ENCODE results near the gene PTPRH. TPM values are rescaled to one million over a fixed set of nuclear protein-coding genes. Genes with fewer than 3 reads are reported as not detected.
A peak's percentile ranks its signal among the peaks of the same experiment; 100 is the strongest.

PTPRH gene
- total RNA-seq, 1 donor from 2014 or later: 2.1 TPM

DNA sequence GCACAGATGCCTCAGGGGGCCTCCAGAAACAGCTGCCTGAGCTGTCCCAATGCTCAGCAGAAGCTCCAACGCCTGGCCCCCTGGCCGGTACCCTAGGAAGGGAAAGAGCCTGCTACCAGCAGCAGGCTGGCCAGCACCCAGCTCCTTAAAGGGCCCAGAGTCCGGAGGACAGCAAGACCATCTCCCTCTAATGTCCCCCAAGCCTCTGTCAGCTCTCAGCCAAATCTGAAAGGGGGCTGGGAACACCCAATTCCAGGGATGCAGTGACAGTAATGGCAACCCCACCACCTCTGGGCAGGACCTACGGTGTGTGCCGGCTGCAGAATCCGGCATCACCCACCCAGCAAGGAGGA is 45.3 kb upstream of the PTPRH start:
- TF ChIP-seq, protein P1, sequence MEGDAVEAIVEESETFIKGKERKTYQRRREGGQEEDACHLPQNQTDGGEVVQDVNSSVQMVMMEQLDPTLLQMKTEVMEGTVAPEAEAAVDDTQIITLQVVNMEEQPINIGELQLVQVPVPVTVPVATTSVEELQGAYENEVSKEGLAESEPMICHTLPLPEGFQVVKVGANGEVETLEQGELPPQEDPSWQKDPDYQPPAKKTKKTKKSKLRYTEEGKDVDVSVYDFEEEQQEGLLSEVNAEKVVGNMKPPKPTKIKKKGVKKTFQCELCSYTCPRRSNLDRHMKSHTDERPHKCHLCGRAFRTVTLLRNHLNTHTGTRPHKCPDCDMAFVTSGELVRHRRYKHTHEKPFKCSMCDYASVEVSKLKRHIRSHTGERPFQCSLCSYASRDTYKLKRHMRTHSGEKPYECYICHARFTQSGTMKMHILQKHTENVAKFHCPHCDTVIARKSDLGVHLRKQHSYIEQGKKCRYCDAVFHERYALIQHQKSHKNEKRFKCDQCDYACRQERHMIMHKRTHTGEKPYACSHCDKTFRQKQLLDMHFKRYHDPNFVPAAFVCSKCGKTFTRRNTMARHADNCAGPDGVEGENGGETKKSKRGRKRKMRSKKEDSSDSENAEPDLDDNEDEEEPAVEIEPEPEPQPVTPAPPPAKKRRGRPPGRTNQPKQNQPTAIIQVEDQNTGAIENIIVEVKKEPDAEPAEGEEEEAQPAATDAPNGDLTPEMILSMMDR (IDR thresholded peaks at IDR 0.05; ENCODE audit: insufficient read depth, low read length, poor library complexity, severe bottlenecking): no peak

DNA sequence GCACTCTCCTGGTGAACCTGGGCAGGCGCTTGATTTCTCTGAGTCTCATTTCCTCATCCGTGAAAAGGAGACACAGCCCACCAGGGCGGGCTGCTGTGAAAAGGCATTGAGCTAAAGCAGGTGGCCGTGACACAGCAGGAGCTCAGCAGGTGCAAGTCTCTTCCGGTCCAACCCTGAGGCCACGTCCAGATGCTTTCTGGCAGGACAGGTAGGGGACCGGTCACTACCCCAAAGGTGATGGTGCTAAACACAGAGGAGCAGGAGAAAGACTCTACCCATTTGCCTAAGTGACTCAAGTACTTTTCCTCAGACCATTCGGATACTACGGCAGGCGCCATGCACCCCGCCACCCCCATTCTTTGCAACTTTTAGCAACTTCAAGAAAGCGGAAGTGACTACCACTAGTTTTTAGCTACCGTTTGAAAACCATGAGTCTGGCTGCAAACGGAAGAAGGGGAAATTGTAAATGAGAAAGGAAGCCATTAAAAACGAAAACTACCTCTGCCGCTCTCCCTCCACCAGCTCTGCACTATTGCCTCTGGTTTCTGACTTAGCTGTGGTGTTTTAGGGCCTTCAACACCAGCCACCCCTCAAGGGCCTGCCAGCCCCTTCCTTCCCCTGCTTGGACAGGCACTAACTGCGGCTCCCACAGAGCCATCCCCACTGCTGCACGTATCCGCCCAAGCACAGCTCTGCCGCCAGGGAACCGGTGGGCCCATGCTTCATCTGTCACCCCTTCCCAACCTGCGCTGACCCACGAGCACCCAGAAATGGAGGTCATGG is 44.7 kb upstream of the PTPRH start:
- no peak for DNase-seq (ENCODE audit: low read depth)
- no peak overlapping the region for H3K4me3 ChIP-seq (ENCODE audit: low read depth, low read length)
- no peaks in the 10 kb centered on the region for H3K27me3 ChIP-seq (ENCODE audit: control insufficient read depth, insufficient read depth, low read length)
- no peaks in the 10 kb centered on the region for H3K36me3 ChIP-seq (ENCODE audit: control insufficient read depth, insufficient read depth, low read length)
- TF ChIP-seq, protein P1 (IDR thresholded peaks at IDR 0.05; ENCODE audit: insufficient read depth, low read length, poor library complexity, severe bottlenecking): no peak

More for the DNA sequence above, 45.3 kb upstream of the PTPRH start:
- H3K27me3 ChIP-seq (ENCODE audit: control insufficient read depth, insufficient read depth, low read length): no peaks in the 10 kb centered on the region
- H3K4me3 ChIP-seq (ENCODE audit: low read depth, low read length): no peak overlapping the region
- no peak for DNase-seq (ENCODE audit: low read depth)
- H3K36me3 ChIP-seq (ENCODE audit: control insufficient read depth, insufficient read depth, low read length): no peaks in the 10 kb centered on the region

DNA sequence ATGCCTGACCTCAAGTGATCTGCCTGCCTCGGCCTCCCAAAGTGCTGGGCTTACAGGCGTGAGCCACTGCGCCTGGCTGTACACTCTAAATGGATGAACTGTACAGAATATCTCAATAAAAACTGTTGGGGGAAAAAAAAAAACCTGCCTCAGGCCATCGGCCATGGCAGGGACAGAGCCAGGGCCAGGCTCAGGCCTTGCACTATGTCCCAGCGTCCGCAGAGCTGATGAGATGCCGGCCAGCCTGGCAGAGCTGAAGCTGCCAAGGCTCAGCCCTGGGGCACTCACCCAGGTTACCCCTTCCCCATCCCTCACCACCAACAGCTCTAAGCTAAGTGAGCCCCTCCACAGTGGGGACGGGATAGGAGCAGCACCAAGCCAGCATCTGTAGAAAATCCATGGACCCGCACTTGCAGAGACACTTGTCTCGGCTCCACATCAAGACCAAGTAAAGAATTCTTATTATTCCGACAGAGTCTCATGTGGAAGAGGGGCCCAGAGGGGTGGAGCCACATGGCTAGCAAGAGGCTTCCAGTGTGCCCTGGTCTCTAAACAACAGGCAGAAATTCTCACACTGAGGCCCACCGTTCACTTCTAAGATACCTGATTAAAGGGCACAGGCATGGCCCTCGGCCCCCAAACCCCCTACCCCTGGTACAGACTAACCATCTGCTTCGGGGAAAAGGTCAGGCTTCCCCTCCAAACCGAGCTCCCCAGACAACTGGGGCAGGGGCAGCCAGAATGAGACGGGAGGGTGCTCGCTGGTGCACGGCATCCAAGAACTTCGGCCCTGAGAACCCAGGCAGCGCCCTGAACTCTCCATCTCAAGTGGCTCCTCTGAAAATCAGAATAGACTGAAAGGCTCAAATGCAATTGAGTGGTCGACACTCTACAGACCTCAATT is 43.7 kb upstream of the PTPRH start:
- Histone ChIP-seq H3K4me3 (ENCODE audit: low read depth, low read length) (no peak overlapping the region), H3K27me3 (ENCODE audit: control insufficient read depth, insufficient read depth, low read length) (no peaks in the 10 kb centered on the region), H3K36me3 (ENCODE audit: control insufficient read depth, insufficient read depth, low read length) (no peaks in the 10 kb centered on the region)
- TF ChIP-seq, protein P1 (IDR thresholded peaks at IDR 0.05; ENCODE audit: insufficient read depth, low read length, poor library complexity, severe bottlenecking): no peak
- no peak for DNase-seq (ENCODE audit: low read depth)

DNA sequence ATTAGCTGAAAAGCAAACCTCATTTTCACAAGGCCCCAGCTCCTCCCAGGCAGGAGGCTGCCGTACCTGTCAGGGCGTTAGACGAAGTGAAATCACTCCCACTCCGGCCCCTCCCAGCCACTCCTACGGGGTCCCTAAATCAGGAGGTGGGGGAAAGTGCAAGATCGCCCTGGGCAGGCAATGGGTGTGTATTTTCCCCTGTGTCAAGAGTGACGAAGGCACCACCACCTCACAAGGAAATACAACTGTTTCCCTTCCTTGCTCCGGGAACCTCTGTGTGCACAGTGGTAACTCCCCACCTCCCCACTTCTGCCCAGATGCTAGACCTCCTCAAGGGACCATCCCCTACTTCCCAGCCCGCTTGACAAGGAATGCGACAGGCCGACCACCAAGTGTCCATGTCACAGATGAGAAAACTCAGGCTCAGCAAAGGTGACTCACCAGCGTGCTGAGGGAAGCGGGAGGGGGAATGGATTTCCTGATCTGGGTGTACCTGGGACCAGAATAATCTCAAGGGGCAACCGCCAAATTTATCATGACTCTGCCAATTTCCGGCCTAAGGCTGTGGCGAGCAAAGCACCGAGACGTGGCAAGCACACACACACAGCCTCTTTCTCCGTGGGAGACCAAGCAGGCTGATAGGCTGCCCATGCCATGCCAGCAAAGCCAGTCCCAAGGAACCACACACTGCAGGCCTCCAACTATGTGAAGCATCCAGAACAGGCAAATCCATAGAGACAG is 42.2 kb upstream of the PTPRH start:
- Histone ChIP-seq H3K36me3 (ENCODE audit: control insufficient read depth, insufficient read depth, low read length) (no peaks in the 10 kb centered on the region), H3K4me3 (ENCODE audit: low read depth, low read length) (no peak overlapping the region), H3K27me3 (ENCODE audit: control insufficient read depth, insufficient read depth, low read length) (no peaks in the 10 kb centered on the region)
- peak; percentile 53 for DNase-seq (ENCODE audit: low read depth)
- TF ChIP-seq, protein P1 (IDR thresholded peaks at IDR 0.05; ENCODE audit: insufficient read depth, low read length, poor library complexity, severe bottlenecking): no peak

DNA sequence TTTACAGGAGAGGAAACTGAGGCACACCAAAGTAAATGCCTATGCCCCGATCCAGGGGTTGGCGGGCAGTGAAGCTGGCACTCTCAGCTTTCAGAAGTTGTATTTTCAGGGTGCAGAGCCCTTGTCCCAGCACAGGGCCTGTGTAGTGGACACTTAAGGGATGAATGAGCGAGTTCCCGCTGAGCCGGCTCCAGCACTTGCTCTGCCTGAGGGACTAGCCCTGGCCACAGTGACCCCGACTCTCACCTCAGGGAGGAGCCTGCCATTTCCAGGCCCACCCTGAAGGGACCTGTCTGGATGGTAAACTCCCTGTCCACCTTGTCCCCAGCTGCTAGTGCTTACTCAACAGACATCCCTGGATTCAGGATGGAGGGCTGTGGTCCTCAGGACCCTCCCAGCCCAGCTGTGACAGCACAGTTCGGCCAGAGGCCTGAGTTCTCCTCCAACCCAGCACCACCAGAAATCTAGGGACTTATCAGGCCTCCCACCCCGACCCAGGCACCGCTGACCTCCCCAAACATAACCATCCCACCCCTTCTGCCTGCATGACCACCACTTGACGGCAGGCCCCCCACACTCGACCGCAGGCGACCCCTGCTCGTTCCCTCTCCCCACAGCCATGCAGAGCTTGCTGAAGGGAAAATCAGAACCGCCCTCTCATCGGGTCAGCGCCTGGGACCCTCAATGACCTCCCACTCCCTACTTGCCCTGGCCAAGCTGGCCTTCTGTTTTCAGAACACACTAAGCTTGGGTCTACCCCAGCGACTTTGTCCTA is 41.1 kb upstream of the PTPRH start:
- TF ChIP-seq, protein P1 (IDR thresholded peaks at IDR 0.05; ENCODE audit: insufficient read depth, low read length, poor library complexity, severe bottlenecking): no peak
- no peak overlapping the region for H3K4me3 ChIP-seq (ENCODE audit: low read depth, low read length)
- H3K27me3 ChIP-seq (ENCODE audit: control insufficient read depth, insufficient read depth, low read length): no peaks in the 10 kb centered on the region
- no peaks in the 10 kb centered on the region for H3K36me3 ChIP-seq (ENCODE audit: control insufficient read depth, insufficient read depth, low read length)
- DNase-seq (ENCODE audit: low read depth): no peak
